Activated CD4-positive, alpha-beta T cell treated with anti-CD3 and anti-CD28 coated beads, Interleukin-2, amount 50 U/mL, for 24 hours (primary cell): ENCODE data around the gene SRGAP3.

Experiments used
- DNase-seq, 2 donors: peaks; one replicate each; pipeline ENCODE4 v3.0.0-alpha.2; 2020; ENCODE audit warnings: low read depth in 1 of 2, low spot score in 1 of 2

The SRGAP3 gene

GRCh38 chr3:9024341-9024740, 225.1 kb downstream of the SRGAP3 start:
- no peak for DNase-seq

GRCh38 chr3:9023226-9023590, 226.2 kb downstream of the SRGAP3 start:
- DNase-seq = no peak

- DNase-seq = no peak
These were observed 226.9 kb downstream of the SRGAP3 start for GRCh38 chr3:9022305-9023225.

GRCh38 chr3:9021271-9022009, 228.0 kb downstream of the SRGAP3 start:
- no peak for DNase-seq

GRCh38 chr3:9020426-9020825, 229.0 kb downstream of the SRGAP3 start:
- no peak for DNase-seq

- no peak for DNase-seq
These were observed 230.0 kb downstream of the SRGAP3 start for GRCh38 chr3:9019259-9019961.

- DNase-seq = no peak
These were observed 234.2 kb downstream of the SRGAP3 start for GRCh38 chr3:9015250-9015649.

- no peak for DNase-seq
These were observed 235.5 kb downstream of the SRGAP3 start for GRCh38 chr3:9013782-9014563.

GRCh38 chr3:9012521-9012920, 236.9 kb downstream of the SRGAP3 start:
- DNase-seq = no peak

GRCh38 chr3:9009976-9010545, 239.4 kb downstream of the SRGAP3 start:
- no peak for DNase-seq

GRCh38 chr3:9008550-9009255, 240.7 kb downstream of the SRGAP3 start:
- no peak for DNase-seq

GRCh38 chr3:9007928-9008327, 241.5 kb downstream of the SRGAP3 start:
- no peak for DNase-seq

GRCh38 chr3:9007213-9007612, 242.2 kb downstream of the SRGAP3 start:
- no peak for DNase-seq

GRCh38 chr3:9000041-9000440, 249.4 kb downstream of the SRGAP3 start:
- no peak for DNase-seq

GRCh38 chr3:8997151-8997550, 252.3 kb downstream of the SRGAP3 start:
- DNase-seq = no peak

- DNase-seq = no peak
These were observed 252.7 kb downstream of the SRGAP3 start for GRCh38 chr3:8996681-8997121.

GRCh38 chr3:8996216-8996615, 253.2 kb downstream of the SRGAP3 start:
- no peak for DNase-seq

- no peak for DNase-seq
These were observed 255.2 kb downstream of the SRGAP3 start for GRCh38 chr3:8994226-8994625.

GRCh38 chr3:8993331-8993730, 256.1 kb downstream of the SRGAP3 start:
- no peak for DNase-seq

GRCh38 chr3:8992854-8993253, 256.6 kb downstream of the SRGAP3 start:
- no peak for DNase-seq
